MM.1S (cell line): Measurements from ENCODE around the gene UNC5A.
A peak's percentile ranks its signal among the peaks of the same experiment; 100 is the strongest.

Experiments
- DNase-seq: peaks from one replicate; pipeline ENCODE4 v3.0.0-alpha.2; 2015
- H2AFZ ChIP-seq: fragments of 300-600 bp; sonication (generic); 2 replicates; pipeline ENCODE4 v1.6.0; 2016; ENCODE audit warnings: antibody characterized with exemption, low read length
- H3F3A ChIP-seq: fragments of 300-600 bp; sonication (generic); 2 replicates; pipeline ENCODE4 v1.6.1; 2016; ENCODE audit warnings: mild to moderate bottlenecking, antibody characterized with exemption, low read length, moderate library complexity, mixed read lengths; ENCODE audit not compliant: insufficient read depth
- H3K27ac ChIP-seq: fragments of 300-600 bp; sonication (generic); 2 replicates; pipeline ENCODE4 v1.5.1; 2016; ENCODE audit warnings: mild to moderate bottlenecking, low read length
- H3K27me3 ChIP-seq: fragments of 300-600 bp; sonication (generic); replicated peaks from 2 replicates; pipeline ENCODE4 v1.6.0; 2016; ENCODE audit warnings: low read length; ENCODE audit not compliant: insufficient read depth
- H3K36me3 ChIP-seq: fragments of 300-600 bp; sonication (generic); replicated peaks from 2 replicates; pipeline ENCODE4 v1.6.1; 2016; ENCODE audit warnings: mild to moderate bottlenecking, low read length, mixed read lengths; ENCODE audit not compliant: insufficient read depth
- H3K4me1 ChIP-seq: fragments of 300-600 bp; sonication (generic); 2 replicates; pipeline ENCODE4 v1.6.1; 2016; ENCODE audit warnings: low read length, mixed read lengths
- H3K4me2 ChIP-seq: fragments of 300-600 bp; sonication (generic); 2 replicates; pipeline ENCODE4 v1.6.0; 2016; ENCODE audit warnings: low read depth, low read length
- H3K4me3 ChIP-seq: fragments of 300-600 bp; sonication (generic); 2 replicates; pipeline ENCODE4 v1.5.1; 2016; ENCODE audit warnings: low read length, mixed read lengths
- H3K79me2 ChIP-seq: fragments of 300-600 bp; sonication (generic); 2 replicates; pipeline ENCODE4 v1.6.1; 2016; ENCODE audit warnings: mixed run types, low read length, mixed read lengths
- H3K9ac ChIP-seq: fragments of 300-600 bp; sonication (generic); 2 replicates; pipeline ENCODE4 v1.6.1; 2016; ENCODE audit warnings: low read length, mixed read lengths
- H3K9me2 ChIP-seq: fragments of 300-600 bp; sonication (generic); replicated peaks from 2 replicates; pipeline ENCODE4 v1.6.1; 2016; ENCODE audit warnings: mild to moderate bottlenecking, low read length, mixed read lengths; ENCODE audit not compliant: insufficient read depth
- H3K9me3 ChIP-seq: fragments of 300-600 bp; sonication (generic); replicated peaks from 2 replicates; pipeline ENCODE4 v1.6.1; 2016; ENCODE audit warnings: mild to moderate bottlenecking, low read length, mixed read lengths; ENCODE audit not compliant: insufficient read depth
- H4K20me1 ChIP-seq: fragments of 300-600 bp; sonication (generic); 2 replicates; pipeline ENCODE4 v1.6.1; 2016; ENCODE audit warnings: mild to moderate bottlenecking, low read length, moderate library complexity, mixed read lengths; ENCODE audit not compliant: insufficient read depth
- EZH2 ChIP-seq: fragments of 300-600 bp; sonication (generic); optimal IDR thresholded peaks from 2 replicates; pipeline ENCODE3; 2017; ENCODE audit warnings: low read depth, mild to moderate bottlenecking, antibody characterized with exemption, low read length, mixed read lengths
- EZH2phosphoT487 ChIP-seq: fragments of 300-600 bp; sonication (generic); IDR thresholded peaks from 2 replicates; pipeline ENCODE4 v1.6.1; 2018; ENCODE audit warnings: antibody characterized with exemption, low read length
- TF ChIP-seq, protein P1 (sequence below): fragments of 300-600 bp; sonication (generic); IDR thresholded peaks from 2 replicates; pipeline ENCODE4 v1.5.1; 2016; ENCODE audit warnings: antibody characterized with exemption, low read length, mixed read lengths

The UNC5A gene

DNA sequence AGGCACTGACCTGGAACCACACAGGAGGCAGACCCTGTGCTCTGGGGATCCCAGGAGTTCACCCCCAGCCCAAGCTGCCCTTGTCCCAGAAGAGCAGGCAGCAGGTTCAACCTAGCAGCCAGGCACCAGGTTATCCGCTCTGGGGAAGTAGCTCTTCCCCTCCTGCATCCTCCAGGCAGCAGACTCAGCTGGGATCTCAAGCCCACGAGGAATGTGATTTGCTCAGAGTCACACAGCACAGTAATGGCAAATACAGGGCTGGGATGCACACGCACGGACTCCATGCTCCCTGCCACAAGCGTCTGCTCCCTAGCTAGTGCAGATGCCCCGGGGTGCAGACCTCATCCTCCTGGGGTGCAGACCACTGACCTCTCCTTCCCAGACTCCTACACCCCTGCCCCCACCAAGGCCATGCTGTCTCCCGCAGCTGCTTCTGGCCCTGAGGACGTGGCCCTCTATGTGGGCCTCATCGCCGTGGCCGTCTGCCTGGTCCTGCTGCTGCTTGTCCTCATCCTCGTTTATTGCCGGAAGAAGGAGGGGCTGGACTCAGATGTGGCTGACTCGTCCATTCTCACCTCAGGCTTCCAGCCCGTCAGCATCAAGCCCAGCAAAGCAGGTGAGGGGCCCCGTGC is 63.3 kb downstream of the UNC5A start:
- Histone ChIP-seq H3K36me3 (no peaks in the 10 kb centered on the region), H3K27me3 (peaks cover 71% of the 10 kb centered on the region), H3K9me2 (no peaks in the 10 kb centered on the region), H3K4me2 (peak overlapping the region; percentile 46; the same call in 1 of the 2 replicates), H3K79me2 (no peaks in the 10 kb centered on the region), H4K20me1 (no peaks in the 10 kb centered on the region), H3K9ac (no peak overlapping the region), H3K9me3 (no peaks in the 10 kb centered on the region), H3F3A (no peaks in the 10 kb centered on the region), H3K27ac (no peak overlapping the region), H2AFZ (no peak overlapping the region), H3K4me3 (no peak overlapping the region; the same call in 1 of the 2 replicates), H3K4me1 (no peaks in the 10 kb centered on the region)
- no peak for DNase-seq
- no peak for TF ChIP-seq EZH2phosphoT487
- TF ChIP-seq, protein P1, sequence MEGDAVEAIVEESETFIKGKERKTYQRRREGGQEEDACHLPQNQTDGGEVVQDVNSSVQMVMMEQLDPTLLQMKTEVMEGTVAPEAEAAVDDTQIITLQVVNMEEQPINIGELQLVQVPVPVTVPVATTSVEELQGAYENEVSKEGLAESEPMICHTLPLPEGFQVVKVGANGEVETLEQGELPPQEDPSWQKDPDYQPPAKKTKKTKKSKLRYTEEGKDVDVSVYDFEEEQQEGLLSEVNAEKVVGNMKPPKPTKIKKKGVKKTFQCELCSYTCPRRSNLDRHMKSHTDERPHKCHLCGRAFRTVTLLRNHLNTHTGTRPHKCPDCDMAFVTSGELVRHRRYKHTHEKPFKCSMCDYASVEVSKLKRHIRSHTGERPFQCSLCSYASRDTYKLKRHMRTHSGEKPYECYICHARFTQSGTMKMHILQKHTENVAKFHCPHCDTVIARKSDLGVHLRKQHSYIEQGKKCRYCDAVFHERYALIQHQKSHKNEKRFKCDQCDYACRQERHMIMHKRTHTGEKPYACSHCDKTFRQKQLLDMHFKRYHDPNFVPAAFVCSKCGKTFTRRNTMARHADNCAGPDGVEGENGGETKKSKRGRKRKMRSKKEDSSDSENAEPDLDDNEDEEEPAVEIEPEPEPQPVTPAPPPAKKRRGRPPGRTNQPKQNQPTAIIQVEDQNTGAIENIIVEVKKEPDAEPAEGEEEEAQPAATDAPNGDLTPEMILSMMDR, result no peak
- TF ChIP-seq EZH2, result no peak

DNA sequence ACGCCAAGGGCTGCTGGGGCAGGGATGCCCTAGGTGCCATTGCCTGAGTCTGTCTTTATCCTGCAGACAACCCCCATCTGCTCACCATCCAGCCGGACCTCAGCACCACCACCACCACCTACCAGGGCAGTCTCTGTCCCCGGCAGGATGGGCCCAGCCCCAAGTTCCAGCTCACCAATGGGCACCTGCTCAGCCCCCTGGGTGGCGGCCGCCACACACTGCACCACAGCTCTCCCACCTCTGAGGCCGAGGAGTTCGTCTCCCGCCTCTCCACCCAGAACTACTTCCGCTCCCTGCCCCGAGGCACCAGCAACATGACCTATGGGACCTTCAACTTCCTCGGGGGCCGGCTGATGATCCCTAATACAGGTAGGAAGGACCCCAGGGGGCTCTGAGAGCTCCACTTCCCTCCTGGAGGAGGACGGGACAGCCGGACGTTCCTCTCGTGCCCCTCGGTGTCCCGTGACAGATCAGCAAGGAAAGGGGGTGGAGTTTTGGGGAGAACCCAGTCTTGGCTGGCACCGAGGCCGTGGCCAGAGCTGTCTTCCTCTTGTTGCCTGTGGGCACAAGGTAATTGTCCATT is 63.9 kb downstream of the UNC5A start:
- peaks cover 71% of the 10 kb centered on the region for H3K27me3 ChIP-seq
- H3K9me2 ChIP-seq, result no peaks in the 10 kb centered on the region
- TF ChIP-seq EZH2phosphoT487, result no peak
- TF ChIP-seq, protein P1, result no peak
- TF ChIP-seq EZH2, result no peak

DNA sequence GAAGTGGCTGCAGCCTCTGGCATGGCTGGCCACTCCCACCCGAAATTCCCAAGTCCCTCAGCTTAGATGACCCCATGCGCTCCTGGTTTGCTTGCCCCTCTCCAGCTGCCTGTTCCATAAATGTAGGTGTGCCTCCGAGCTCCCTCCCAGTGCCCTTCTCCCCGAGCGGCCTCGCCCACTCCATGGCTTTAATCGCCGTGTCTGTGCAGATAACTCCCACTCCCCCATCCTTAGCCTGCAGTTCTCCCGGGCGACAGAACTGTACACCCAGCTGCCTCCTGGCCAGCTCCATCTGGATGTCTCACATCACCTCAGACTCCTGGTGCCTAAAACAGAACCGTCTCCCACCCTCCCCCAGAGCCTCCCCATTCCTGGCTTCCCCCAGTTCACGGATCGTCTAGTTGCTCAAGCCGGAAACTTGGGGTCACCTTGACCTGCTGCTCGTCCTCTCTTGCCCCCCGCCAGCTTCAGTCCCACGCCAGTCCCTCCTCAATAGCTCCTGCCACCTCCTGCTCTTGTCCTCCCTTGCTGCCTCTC is 64.7 kb downstream of the UNC5A start:
- no peaks in the 10 kb centered on the region for H3K9me2 ChIP-seq
- no peak overlapping the region for H3K27ac ChIP-seq
- H2AFZ ChIP-seq, result no peak overlapping the region
- no peaks in the 10 kb centered on the region for H3K79me2 ChIP-seq
- H3K9ac ChIP-seq, result no peak overlapping the region
- H4K20me1 ChIP-seq, result no peaks in the 10 kb centered on the region
- H3K9me3 ChIP-seq, result no peaks in the 10 kb centered on the region
- H3K27me3 ChIP-seq, result peaks cover 71% of the 10 kb centered on the region
- H3K36me3 ChIP-seq, result no peaks in the 10 kb centered on the region
- H3K4me1 ChIP-seq, result no peaks in the 10 kb centered on the region
- H3K4me3 ChIP-seq, result no peak overlapping the region
- TF ChIP-seq EZH2 (no peak), EZH2phosphoT487 (no peak)
- TF ChIP-seq, protein P1, result no peak
- no peak for DNase-seq
- H3F3A ChIP-seq, result no peaks in the 10 kb centered on the region
- H3K4me2 ChIP-seq, result no peak overlapping the region

More for the DNA sequence above, 63.9 kb downstream of the UNC5A start:
- H2AFZ ChIP-seq, result peak overlapping the region; percentile 12; the same call in 1 of the 2 replicates
- H3K36me3 ChIP-seq, result no peaks in the 10 kb centered on the region
- H3F3A ChIP-seq, result no peaks in the 10 kb centered on the region
- H3K9ac ChIP-seq, result no peak overlapping the region
- H4K20me1 ChIP-seq, result no peaks in the 10 kb centered on the region
- H3K79me2 ChIP-seq, result no peaks in the 10 kb centered on the region
- peak overlapping the region; percentile 24; the same call in 1 of the 2 replicates for H3K4me3 ChIP-seq
- H3K4me2 ChIP-seq, result peak overlapping the region; percentile 46; the same call in 1 of the 2 replicates
- no peak for DNase-seq
- no peak overlapping the region for H3K27ac ChIP-seq
- no peaks in the 10 kb centered on the region for H3K4me1 ChIP-seq
- H3K9me3 ChIP-seq, result no peaks in the 10 kb centered on the region
